Neural progenitor cell (in vitro differentiated cells): ENCODE measurements around the gene IDE. TPM values are rescaled to one million over a fixed set of nuclear protein-coding genes. Genes with fewer than 3 reads are reported as not detected.
A peak's percentile ranks its signal among the peaks of the same experiment; 100 is the strongest.

Experiments used
- DNase-seq: peaks from one replicate; pipeline ENCODE4 v3.0.0-alpha.2; 2016; ENCODE audit warnings: low spot score
- H2AFZ ChIP-seq: fragments of 200-600 bp; sonication (generic); replicated peaks from 2 replicates; pipeline ENCODE4 v1.6.1; 2016; ENCODE audit warnings: antibody characterized with exemption
- H3F3A ChIP-seq: fragments of 200-600 bp; sonication (generic); 2 replicates; pipeline ENCODE4 v1.6.1; 2016; ENCODE audit warnings: antibody characterized with exemption, low read depth
- H3K27ac ChIP-seq: fragments of 200-600 bp; sonication (generic); 2 replicates; pipeline ENCODE4 v1.5.1; 2016; ENCODE audit warnings: mild to moderate bottlenecking
- H3K27me3 ChIP-seq: fragments of 200-600 bp; sonication (generic); 2 replicates; pipeline ENCODE4 v1.6.1; 2016; ENCODE audit warnings: mild to moderate bottlenecking, moderate library complexity
- H3K36me3 ChIP-seq: fragments of 200-600 bp; sonication (generic); 2 replicates; pipeline ENCODE4 v1.5.1; 2016
- H3K4me1 ChIP-seq: fragments of 200-600 bp; sonication (generic); 2 replicates; pipeline ENCODE4 v1.6.1; 2016; ENCODE audit warnings: mixed run types
- H3K4me2 ChIP-seq: fragments of 200-600 bp; sonication (generic); 2 replicates; pipeline ENCODE4 v1.6.1; 2016
- H3K4me3 ChIP-seq: fragments of 200-600 bp; sonication (generic); 2 replicates; pipeline ENCODE4 v1.5.1; 2016
- H3K79me2 ChIP-seq: fragments of 200-600 bp; sonication (generic); 2 replicates; pipeline ENCODE4 v1.6.1; 2016; ENCODE audit warnings: low read depth
- H3K9ac ChIP-seq: fragments of 200-600 bp; sonication (generic); 2 replicates; pipeline ENCODE4 v1.6.1; 2016
- H3K9me3 ChIP-seq: fragments of 200-600 bp; sonication (generic); 2 replicates; pipeline ENCODE4 v1.5.1; 2016; ENCODE audit warnings: low read depth
- H4K20me1 ChIP-seq: fragments of 200-600 bp; sonication (generic); 2 replicates; pipeline ENCODE4 v1.6.1; 2016; ENCODE audit warnings: low read depth
- H3K27ac Mint-ChIP-seq: 3 replicates; pipeline ENCODE4 v1.8.0; 2021; ENCODE audit warnings: mixed read lengths
- H3K27me3 Mint-ChIP-seq: 2 replicates; pipeline ENCODE4 v1.8.0; 2022; ENCODE audit warnings: low read depth, mild to moderate bottlenecking, inconsistent platforms, moderate library complexity, mixed read lengths; ENCODE audit not compliant: insufficient read depth
- H3K36me3 Mint-ChIP-seq: 3 replicates; pipeline ENCODE4 v1.8.0; 2021; ENCODE audit warnings: mixed read lengths
- H3K4me1 Mint-ChIP-seq: 3 replicates; pipeline ENCODE4 v1.8.0; 2021; ENCODE audit warnings: mixed read lengths
- H3K4me3 Mint-ChIP-seq: 3 replicates; pipeline ENCODE4 v1.8.0; 2021; ENCODE audit warnings: mild to moderate bottlenecking, moderate library complexity, mixed read lengths
- H3K9me3 Mint-ChIP-seq: 3 replicates; pipeline ENCODE4 v1.8.0; 2020; ENCODE audit warnings: mixed read lengths
- CTCF ChIP-seq: fragments of 200-600 bp; sonication (generic); IDR thresholded peaks from 2 replicates; pipeline ENCODE4 v1.5.1; 2017; ENCODE audit warnings: antibody characterized with exemption, mild to moderate bottlenecking
- EZH2 ChIP-seq: fragments of 200-600 bp; sonication (generic); IDR thresholded peaks from 2 replicates; pipeline ENCODE4 v1.6.1; 2017; ENCODE audit warnings: antibody characterized with exemption, mild to moderate bottlenecking, moderate library complexity
- EZH2phosphoT487 ChIP-seq: fragments of 200-600 bp; sonication (generic); IDR thresholded peaks from 2 replicates; pipeline ENCODE4 v1.6.1; 2017; ENCODE audit warnings: antibody characterized with exemption
- total RNA-seq: library from RNA; depleted of rRNA; stranded (reverse); fragments of >200 nt; gene quantifications from 2 replicates; pipeline ENCODE4 v1.2.3, GENCODE V29; 2015; ENCODE audit warnings: low replicate concordance

IDE gene
- total RNA-seq, 1 donor from 2014 or later, result 44.8 TPM

DNA sequence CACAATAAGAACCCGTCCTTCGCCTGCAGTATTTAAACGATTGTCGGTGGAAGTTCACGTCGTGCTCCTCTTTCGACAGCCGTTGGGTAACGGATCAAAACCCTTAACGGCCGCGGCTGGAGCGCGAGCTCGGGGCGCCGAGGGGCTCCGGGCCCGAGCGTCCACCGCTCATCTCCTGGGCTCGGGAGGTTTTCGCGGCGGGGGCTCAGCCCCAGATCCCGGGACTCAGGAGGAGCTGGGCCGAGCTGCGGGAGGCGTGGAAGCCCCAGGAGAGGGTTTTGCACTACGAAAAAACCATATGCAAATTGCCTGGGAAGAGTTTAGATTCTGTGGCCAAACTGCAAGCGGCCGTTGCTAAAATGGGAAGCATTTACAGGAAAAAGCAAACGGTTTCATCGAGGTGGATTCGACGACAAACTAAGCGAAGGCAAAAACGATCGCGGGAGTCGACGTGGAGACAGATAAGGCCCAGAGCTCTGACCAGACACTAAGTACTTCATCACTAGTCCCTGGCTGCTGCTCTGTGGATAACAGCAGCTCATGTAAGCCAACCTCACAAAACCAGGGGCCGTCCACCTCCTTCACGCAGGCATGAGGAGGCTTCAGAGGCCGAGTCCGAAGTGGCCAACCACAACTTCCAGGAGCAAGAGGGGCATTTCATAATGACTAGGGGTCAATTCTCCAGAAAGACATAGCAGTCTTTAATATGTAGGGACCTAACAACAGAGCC lies 153.2 kb downstream of the IDE start:
- H3K36me3 Mint-ChIP-seq, result no peaks in the 10 kb centered on the region
- H3F3A ChIP-seq, result no peaks in the 10 kb centered on the region
- H3K27me3 Mint-ChIP-seq, result peaks cover 7% of the 10 kb centered on the region
- H3K79me2 ChIP-seq, result no peaks in the 10 kb centered on the region
- peaks cover 37% of the 10 kb centered on the region for H3K27me3 ChIP-seq
- no peaks in the 10 kb centered on the region for H3K36me3 ChIP-seq
- H4K20me1 ChIP-seq, result no peaks in the 10 kb centered on the region
- H3K4me2 ChIP-seq, result peak overlapping the region; percentile 59
- H3K9me3 ChIP-seq, result no peaks in the 10 kb centered on the region
- no peak overlapping the region for H3K27ac Mint-ChIP-seq
- H3K27ac ChIP-seq, result no peak overlapping the region
- peak; percentile 43 for TF ChIP-seq EZH2phosphoT487
- TF ChIP-seq CTCF, result no peak
- peak; percentile 30 for DNase-seq
- H3K9ac ChIP-seq, result no peak overlapping the region
- H3K4me3 Mint-ChIP-seq, result no peak overlapping the region
- H2AFZ ChIP-seq, result no peak overlapping the region
- H3K4me3 ChIP-seq, result peak overlapping the region; percentile 18
- H3K9me3 Mint-ChIP-seq, result peaks cover 14% of the 10 kb centered on the region
- H3K4me1 Mint-ChIP-seq, result no peaks in the 10 kb centered on the region
- no peaks in the 10 kb centered on the region for H3K4me1 ChIP-seq

DNA sequence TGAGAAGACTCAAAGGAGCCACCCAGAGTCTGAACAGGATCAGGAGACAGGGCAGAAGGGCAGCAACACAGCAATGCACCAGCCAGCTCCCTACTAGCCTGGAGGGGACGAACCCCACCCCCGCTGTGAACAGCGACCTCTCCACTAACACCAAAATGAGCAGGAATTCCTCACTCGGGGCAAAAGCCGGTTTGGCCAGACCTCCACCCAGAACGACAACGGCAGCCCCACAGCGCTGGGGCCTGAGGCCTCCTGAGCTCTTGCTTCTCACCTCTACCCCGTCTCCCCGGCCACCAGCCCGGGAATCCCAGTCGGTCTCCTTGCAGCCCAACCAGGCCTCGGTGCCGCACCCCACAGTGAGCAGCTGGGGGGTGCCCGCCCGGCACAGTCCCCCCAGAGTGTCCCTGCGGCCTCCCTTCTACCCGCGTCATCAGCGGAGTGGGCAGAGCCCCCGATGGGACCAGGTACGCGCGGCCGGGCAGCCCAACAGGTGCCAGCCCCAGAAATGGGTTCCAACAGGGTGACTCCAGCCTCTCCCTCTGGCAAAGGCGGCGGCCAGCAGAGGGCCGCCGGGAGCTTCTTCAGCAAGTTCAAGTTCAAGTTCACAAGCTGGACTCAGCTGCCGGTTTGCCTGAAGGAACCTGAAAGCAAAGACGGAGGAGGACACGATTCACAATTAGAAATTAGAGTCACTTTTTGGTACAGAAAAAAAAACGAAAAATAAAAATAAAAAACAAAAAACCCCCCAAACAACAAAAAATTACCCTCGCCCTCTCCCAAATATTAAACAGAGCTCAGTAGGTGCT lies 153.9 kb downstream of the IDE start:
- Histone ChIP-seq H3K27ac (no peak overlapping the region), H3K4me2 (peak overlapping the region; percentile 59), H3F3A (no peaks in the 10 kb centered on the region), H2AFZ (no peak overlapping the region), H3K79me2 (no peaks in the 10 kb centered on the region), H3K4me3 (peak overlapping the region; percentile 18), H3K9ac (no peak overlapping the region), H3K36me3 (no peaks in the 10 kb centered on the region), H3K27me3 (peaks cover 37% of the 10 kb centered on the region), H3K9me3 (no peaks in the 10 kb centered on the region), H3K4me1 (no peaks in the 10 kb centered on the region), H4K20me1 (no peaks in the 10 kb centered on the region)
- Mint-ChIP-seq H3K9me3 (peaks cover 14% of the 10 kb centered on the region), H3K4me1 (no peaks in the 10 kb centered on the region), H3K36me3 (no peaks in the 10 kb centered on the region), H3K4me3 (no peak overlapping the region), H3K27me3 (peaks cover 7% of the 10 kb centered on the region), H3K27ac (no peak overlapping the region)
- TF ChIP-seq EZH2 (peak; percentile 62), CTCF (no peak)
- DNase-seq, result peak; percentile 13

DNA sequence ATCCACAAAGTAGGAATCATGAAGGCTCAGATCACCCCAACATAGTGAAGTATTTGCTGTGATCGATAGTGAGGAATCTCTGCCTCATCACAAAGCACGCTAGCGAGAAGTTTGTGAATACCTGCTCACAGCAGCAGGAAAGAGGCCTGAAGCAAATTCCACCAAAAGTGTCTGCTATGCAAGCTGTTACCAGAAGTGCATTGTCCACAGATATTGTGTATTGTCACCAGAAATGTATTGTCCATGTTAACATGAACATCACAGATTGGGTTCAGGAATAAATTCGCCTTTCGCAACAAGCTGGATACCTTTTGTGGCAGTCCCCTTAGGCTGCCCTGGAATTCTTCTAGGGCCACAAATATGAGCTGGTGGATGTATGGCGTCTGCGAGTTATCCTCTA lies 155.0 kb downstream of the IDE start:
- no peak overlapping the region for H3K4me3 ChIP-seq
- H3K36me3 ChIP-seq, result no peaks in the 10 kb centered on the region
- DNase-seq, result no peak
- no peaks in the 10 kb centered on the region for H3K4me1 ChIP-seq
- TF ChIP-seq EZH2, result no peak
- TF ChIP-seq CTCF, result no peak
- TF ChIP-seq EZH2phosphoT487, result no peak
- H3K4me2 ChIP-seq, result no peak overlapping the region
- Mint-ChIP-seq H3K27ac (no peak overlapping the region), H3K9me3 (peaks cover 14% of the 10 kb centered on the region), H3K4me3 (no peak overlapping the region), H3K36me3 (no peaks in the 10 kb centered on the region), H3K27me3 (peaks cover 7% of the 10 kb centered on the region), H3K4me1 (no peaks in the 10 kb centered on the region)
- no peaks in the 10 kb centered on the region for H4K20me1 ChIP-seq
- H3K9ac ChIP-seq, result no peak overlapping the region
- H2AFZ ChIP-seq, result no peak overlapping the region
- no peak overlapping the region for H3K27ac ChIP-seq
- H3K27me3 ChIP-seq, result peaks cover 37% of the 10 kb centered on the region
- H3F3A ChIP-seq, result no peaks in the 10 kb centered on the region
- H3K9me3 ChIP-seq, result no peaks in the 10 kb centered on the region
- H3K79me2 ChIP-seq, result no peaks in the 10 kb centered on the region
